Measurements from ENCODE around the gene VIPR1.

The VIPR1 gene

GRCh38 chr3:42493798-42494151 lies 8.7 kb upstream of the VIPR1 start:
- no peak for DNase-seq

- DNase-seq, result no peak
Observed at GRCh38 chr3:42495393-42495792, 7.0 kb upstream of the VIPR1 start.

GRCh38 chr3:42497009-42497731 lies 5.3 kb upstream of the VIPR1 start:
- DNase-seq, result no peak

- no peak for DNase-seq
Observed at GRCh38 chr3:42498034-42498433, 4.4 kb upstream of the VIPR1 start.

GRCh38 chr3:42498791-42499477 lies 3.5 kb upstream of the VIPR1 start:
- DNase-seq, result no peak

- no peak for DNase-seq
Observed at GRCh38 chr3:42499478-42499871, 3.0 kb upstream of the VIPR1 start.

GRCh38 chr3:42500091-42500490 lies 2.4 kb upstream of the VIPR1 start:
- DNase-seq, result no peak

GRCh38 chr3:42500909-42501308 lies 1.5 kb upstream of the VIPR1 start:
- no peak for DNase-seq

- DNase-seq, result peak; percentile 58
Observed at GRCh38 chr3:42501321-42501680, 1.1 kb upstream of the VIPR1 start.

- DNase-seq, result peak; percentile 72
Observed at GRCh38 chr3:42501681-42502428, 588 bp upstream of the VIPR1 start.

GRCh38 chr3:42503251-42503924 lies 945 bp downstream of the VIPR1 start:
- no peak for DNase-seq

GRCh38 chr3:42503957-42504333 lies 1.5 kb downstream of the VIPR1 start:
- DNase-seq, result no peak

GRCh38 chr3:42504334-42505127 lies 2.1 kb downstream of the VIPR1 start:
- DNase-seq, result no peak

- no peak for DNase-seq
Observed at GRCh38 chr3:42505128-42505848, 2.8 kb downstream of the VIPR1 start.

GRCh38 chr3:42505849-42506410 lies 3.5 kb downstream of the VIPR1 start:
- no peak for DNase-seq

GRCh38 chr3:42507252-42507651 lies 4.8 kb downstream of the VIPR1 start:
- DNase-seq, result no peak

GRCh38 chr3:42507761-42508335 lies 5.4 kb downstream of the VIPR1 start:
- DNase-seq, result no peak

GRCh38 chr3:42508562-42508961 lies 6.1 kb downstream of the VIPR1 start:
- DNase-seq, result no peak

GRCh38 chr3:42509111-42509510 lies 6.7 kb downstream of the VIPR1 start:
- DNase-seq, result no peak

GRCh38 chr3:42510325-42510724 lies 7.9 kb downstream of the VIPR1 start:
- no peak for DNase-seq

GRCh38 chr3:42511201-42511600 lies 8.8 kb downstream of the VIPR1 start:
- DNase-seq, result peak; percentile 45
